ENCODE measurements around the gene ADGRL3.
"Not testable (repeated sequence)": the region's sequence is repeated elsewhere in the genome, so short reads cannot be mapped to it uniquely, and the experiment has no call there.

ADGRL3 gene

GRCh38 chr4:61763682-61764081 is 563.6 kb downstream of the ADGRL3 start:
- no peak for DNase-seq

- DNase-seq, result not testable (repeated sequence)
Observed at GRCh38 chr4:61764090-61764489, 564.0 kb downstream of the ADGRL3 start.

- not testable (repeated sequence) for DNase-seq
Observed at GRCh38 chr4:61769444-61770167, 569.5 kb downstream of the ADGRL3 start.

GRCh38 chr4:61770456-61770855 is 570.3 kb downstream of the ADGRL3 start:
- no peak for DNase-seq

GRCh38 chr4:61771056-61771455 is 570.9 kb downstream of the ADGRL3 start:
- DNase-seq, result no peak

- no peak for DNase-seq
Observed at GRCh38 chr4:61772126-61772525, 572.0 kb downstream of the ADGRL3 start.

GRCh38 chr4:61773655-61774245 is 573.6 kb downstream of the ADGRL3 start:
- DNase-seq, result no peak

GRCh38 chr4:61782133-61782532 is 582.0 kb downstream of the ADGRL3 start:
- DNase-seq, result no peak

- DNase-seq, result no peak
Observed at GRCh38 chr4:61783050-61783449, 582.9 kb downstream of the ADGRL3 start.

- no peak for DNase-seq
Observed at GRCh38 chr4:61785761-61786160, 585.6 kb downstream of the ADGRL3 start.

- DNase-seq, result no peak
Observed at GRCh38 chr4:61786211-61786610, 586.1 kb downstream of the ADGRL3 start.

GRCh38 chr4:61795998-61796397 is 595.9 kb downstream of the ADGRL3 start:
- DNase-seq, result no peak

- DNase-seq, result no peak
Observed at GRCh38 chr4:61799794-61800193, 599.7 kb downstream of the ADGRL3 start.

GRCh38 chr4:61805227-61805626 is 605.1 kb downstream of the ADGRL3 start:
- DNase-seq, result no peak

GRCh38 chr4:61805979-61806378 is 605.9 kb downstream of the ADGRL3 start:
- DNase-seq, result no peak

GRCh38 chr4:61812171-61812570 is 612.0 kb downstream of the ADGRL3 start:
- no peak for DNase-seq

- DNase-seq, result no peak
Observed at GRCh38 chr4:61817071-61817470, 616.9 kb downstream of the ADGRL3 start.

GRCh38 chr4:61820136-61820535 is 620.0 kb downstream of the ADGRL3 start:
- no peak for DNase-seq

GRCh38 chr4:61824454-61824853 is 624.3 kb downstream of the ADGRL3 start:
- DNase-seq, result no peak

- DNase-seq, result no peak
Observed at GRCh38 chr4:61827907-61828391, 627.8 kb downstream of the ADGRL3 start.

- no peak for DNase-seq
Observed at GRCh38 chr4:61828960-61829359, 628.8 kb downstream of the ADGRL3 start.

GRCh38 chr4:61831987-61832386 is 631.9 kb downstream of the ADGRL3 start:
- no peak for DNase-seq

GRCh38 chr4:61837395-61837794 is 637.3 kb downstream of the ADGRL3 start:
- no peak for DNase-seq

GRCh38 chr4:61838072-61838471 is 637.9 kb downstream of the ADGRL3 start:
- no peak for DNase-seq

GRCh38 chr4:61841714-61842113 is 641.6 kb downstream of the ADGRL3 start:
- DNase-seq, result no peak

Measured in CD4-positive, alpha-beta T cell treated with Interleukin-17A for 4 hours (primary cell).